OCI-LY1 (cell line): ENCODE data around the gene NKAIN4.

Experiments
- EZH2 ChIP-seq: fragments of 200-600 bp; sonication (generic), shearing (Covaris generic); IDR thresholded peaks from 2 replicates; pipeline ENCODE4 v1.8.0; 2017; ENCODE audit warnings: borderline replicate concordance, mixed run types, mild to moderate bottlenecking, antibody characterized with exemption, low read length, moderate library complexity, mixed read lengths
- TF ChIP-seq, protein P1 (sequence below): fragments of 200-600 bp; sonication (generic), shearing (Covaris generic); IDR thresholded peaks from 2 replicates; pipeline ENCODE4 v1.5.1; 2017; ENCODE audit warnings: mild to moderate bottlenecking, antibody characterized with exemption, low read length, moderate library complexity, mixed read lengths

DNA sequence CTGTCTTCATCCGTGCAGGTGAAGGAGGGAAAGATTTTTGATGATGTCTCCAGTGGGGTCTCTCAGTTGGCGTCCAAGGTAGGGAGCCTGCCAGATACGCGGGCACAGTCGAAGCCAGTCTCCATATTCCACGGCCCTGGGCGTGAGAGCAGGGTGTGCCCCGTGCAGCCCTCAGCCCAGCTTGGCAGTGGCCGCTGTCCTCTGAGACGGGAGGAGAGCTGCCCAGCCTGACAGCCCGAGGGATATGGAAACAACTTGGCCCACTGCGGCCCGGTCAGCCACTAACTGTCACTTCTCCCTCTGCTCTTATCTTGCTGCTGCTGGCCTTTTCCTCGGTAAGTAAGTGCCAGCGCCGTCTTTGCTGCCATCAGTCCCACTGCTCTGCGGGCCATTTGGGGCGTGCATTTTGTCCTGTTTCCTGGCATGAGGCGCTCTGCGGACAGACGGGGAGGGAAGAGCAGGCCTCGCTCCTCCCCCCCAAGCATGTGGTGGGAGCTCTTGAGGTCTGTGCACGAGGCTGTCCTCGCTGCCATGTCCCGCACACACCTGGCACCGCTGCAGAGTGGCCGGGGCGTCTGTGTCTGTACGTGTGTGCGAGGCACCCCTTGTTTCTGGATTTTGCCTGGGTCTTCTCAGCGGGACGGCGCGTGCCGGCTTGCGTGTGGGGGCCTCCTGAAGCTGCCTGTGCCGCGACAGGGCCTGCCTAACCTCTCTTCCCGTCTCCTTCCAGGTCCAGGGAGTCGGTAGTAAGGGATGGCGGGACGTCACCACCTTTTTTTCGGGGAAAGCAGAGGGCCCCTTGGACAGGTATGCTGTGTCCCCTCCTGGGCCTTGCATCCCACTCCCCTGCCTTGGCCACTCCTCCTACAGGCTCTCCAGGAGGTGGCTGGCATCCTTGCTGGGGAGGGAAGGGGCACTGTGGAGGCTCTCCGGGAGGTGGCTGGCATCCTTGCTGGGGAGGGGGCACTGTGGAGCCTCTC is 31.7 kb upstream of the NKAIN4 start:
- TF ChIP-seq, protein P1, sequence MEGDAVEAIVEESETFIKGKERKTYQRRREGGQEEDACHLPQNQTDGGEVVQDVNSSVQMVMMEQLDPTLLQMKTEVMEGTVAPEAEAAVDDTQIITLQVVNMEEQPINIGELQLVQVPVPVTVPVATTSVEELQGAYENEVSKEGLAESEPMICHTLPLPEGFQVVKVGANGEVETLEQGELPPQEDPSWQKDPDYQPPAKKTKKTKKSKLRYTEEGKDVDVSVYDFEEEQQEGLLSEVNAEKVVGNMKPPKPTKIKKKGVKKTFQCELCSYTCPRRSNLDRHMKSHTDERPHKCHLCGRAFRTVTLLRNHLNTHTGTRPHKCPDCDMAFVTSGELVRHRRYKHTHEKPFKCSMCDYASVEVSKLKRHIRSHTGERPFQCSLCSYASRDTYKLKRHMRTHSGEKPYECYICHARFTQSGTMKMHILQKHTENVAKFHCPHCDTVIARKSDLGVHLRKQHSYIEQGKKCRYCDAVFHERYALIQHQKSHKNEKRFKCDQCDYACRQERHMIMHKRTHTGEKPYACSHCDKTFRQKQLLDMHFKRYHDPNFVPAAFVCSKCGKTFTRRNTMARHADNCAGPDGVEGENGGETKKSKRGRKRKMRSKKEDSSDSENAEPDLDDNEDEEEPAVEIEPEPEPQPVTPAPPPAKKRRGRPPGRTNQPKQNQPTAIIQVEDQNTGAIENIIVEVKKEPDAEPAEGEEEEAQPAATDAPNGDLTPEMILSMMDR: no peak
- TF ChIP-seq EZH2: no peak
